Stimulated activated CD4-positive, alpha-beta T cell treated with anti-CD3 and anti-CD28 coated beads, Interleukin-12 subunit alpha, Interleukin-12 subunit beta, amount 100 ng/mL, for 48 hours (primary cell): ENCODE measurements around the gene PTPN3.
"Not testable (repeated sequence)": the region's sequence is repeated elsewhere in the genome, so short reads cannot be mapped to it uniquely, and the experiment has no call there.

ENCODE experiments used
- DNase-seq, 3 donors: peaks; one replicate each; pipeline ENCODE4 v3.0.0-alpha.2; 2020; ENCODE audit warnings: low read depth in 2 of 3, low spot score in 1 of 3

PTPN3 gene

GRCh38 chr9:109401169-109401989 lies 96.7 kb downstream of the PTPN3 start:
- DNase-seq, result peak in 1 of 3 donors; percentile 39

DNA sequence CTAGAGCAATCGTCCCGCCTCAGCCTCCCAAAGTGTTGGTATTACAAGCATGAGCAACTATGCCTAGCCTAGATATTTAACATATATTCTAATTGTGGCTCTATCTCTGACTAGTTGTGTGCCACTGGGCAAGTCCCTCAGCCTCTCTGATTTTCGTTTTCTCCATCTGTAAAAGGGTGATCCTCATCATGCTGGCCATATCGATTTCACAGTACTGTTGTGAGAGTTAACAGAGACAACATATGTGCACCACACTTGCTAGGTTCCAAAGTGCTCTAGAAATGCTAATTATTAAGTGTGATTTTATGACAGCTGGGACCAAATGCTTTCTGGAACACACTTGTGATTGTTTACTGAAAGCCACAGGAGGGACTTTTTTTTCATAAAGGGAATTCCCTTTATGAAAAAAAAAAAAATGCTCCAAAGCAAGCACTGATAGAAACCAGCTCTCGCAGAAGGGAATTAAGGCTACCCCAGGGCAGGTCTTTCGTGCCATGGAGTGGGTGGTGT lies 98.8 kb downstream of the PTPN3 start:
- no peak for DNase-seq

DNA sequence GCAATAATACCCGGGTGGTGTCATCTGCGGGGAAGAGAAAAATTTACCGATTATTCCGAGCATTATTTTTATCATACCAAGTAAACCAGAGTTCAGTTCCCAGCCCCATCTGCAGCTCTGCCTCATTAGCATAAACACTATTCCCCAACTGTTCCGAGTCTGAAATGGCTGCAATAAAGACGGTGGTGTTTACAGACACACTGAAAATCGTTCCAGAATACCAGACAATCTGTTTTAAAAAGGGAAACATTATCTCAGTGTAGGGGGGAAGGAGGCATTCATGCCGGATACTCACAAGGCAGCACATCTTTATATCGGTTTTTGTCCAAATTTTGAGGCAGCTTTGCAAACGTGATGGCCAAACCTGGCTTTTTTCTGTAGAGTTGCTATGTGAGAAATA lies 106.9 kb downstream of the PTPN3 start:
- no peak for DNase-seq

- DNase-seq, result no peak
Observed at GRCh38 chr9:109387856-109388255, 110.3 kb downstream of the PTPN3 start.

DNA sequence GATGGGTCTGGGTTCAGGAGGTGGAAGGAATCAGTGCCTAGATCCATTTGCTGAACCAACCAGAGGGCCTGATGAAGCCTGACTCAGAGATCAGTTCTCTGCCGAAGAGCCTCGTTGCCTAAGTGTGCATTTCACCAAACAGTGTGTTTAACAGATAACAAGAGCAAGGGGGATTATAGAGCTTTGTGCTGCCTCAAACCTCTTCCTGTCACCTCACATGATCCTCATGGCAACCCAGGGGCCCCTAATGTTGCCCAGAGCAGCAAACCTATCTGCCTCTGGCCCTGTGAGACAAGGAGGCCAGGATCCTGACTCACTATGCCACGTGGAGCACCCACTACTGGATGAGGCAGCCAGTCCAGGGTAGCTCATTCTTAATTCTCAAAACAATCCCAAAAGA lies 110.9 kb downstream of the PTPN3 start:
- no peak for DNase-seq

DNA sequence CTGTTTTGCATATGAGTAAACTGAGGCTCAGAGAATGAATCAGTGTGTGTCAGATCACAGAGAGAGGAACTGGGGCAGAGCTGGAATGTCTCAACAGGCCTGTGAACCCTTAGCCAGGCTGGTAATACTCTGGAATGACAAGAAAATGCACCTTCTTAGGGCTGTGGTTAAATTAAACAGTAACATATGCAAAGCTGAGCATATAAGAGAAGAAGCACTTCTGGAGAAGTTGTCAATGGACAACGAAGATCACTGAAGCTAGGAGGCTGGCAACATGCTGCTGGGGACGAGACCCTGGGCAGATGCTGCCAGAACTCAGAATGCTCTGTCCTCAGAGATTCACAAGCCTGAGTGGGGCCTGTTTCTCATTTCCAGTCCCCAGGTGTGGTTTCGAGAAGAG lies 112.6 kb downstream of the PTPN3 start:
- DNase-seq, result no peak

GRCh38 chr9:109383947-109384346 lies 114.2 kb downstream of the PTPN3 start:
- DNase-seq, result no peak

- no peak for DNase-seq
Observed at GRCh38 chr9:109383356-109383755, 114.8 kb downstream of the PTPN3 start.

DNA sequence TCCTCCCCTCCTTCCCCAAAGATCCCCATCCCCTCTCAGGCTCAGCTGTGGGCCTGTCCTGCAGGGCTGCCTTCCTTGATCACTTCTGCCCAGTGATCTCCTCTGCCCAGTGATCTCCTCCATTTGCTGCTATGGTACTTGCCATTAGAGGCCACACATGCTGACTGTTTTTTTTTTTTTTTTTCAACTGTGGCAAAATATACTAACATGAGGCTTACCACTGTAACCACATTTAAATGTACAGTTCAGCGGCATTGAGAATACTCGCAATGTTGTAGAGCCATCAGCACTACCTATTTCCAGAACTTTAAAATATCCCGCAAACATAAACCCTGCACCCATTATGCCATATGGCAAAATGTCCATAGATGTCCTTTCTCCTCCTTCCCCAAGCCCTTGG lies 115.5 kb downstream of the PTPN3 start:
- DNase-seq, result no peak

GRCh38 chr9:109382182-109382581 lies 115.9 kb downstream of the PTPN3 start:
- DNase-seq, result no peak

- no peak for DNase-seq
Observed at GRCh38 chr9:109381011-109381729, 116.9 kb downstream of the PTPN3 start.

DNA sequence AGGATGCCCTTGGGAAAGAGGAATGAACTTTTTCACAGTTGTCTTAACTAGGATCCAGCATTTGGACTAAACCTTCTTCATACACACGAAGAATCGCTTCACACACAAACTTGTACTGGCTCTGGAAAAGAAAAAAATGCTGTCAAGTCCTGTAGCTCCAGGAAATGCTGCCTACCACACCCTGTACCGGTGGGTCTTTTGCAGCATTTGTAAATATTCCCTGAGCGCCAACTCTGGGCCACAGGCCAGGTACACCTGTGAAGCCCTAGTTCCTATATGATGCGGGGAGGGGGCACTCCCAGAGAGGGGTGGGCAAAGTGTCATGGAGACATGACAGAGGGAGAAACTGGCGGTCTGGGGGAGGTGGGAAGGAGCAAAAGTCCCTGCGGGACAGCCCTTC lies 118.6 kb downstream of the PTPN3 start:
- no peak for DNase-seq

DNA sequence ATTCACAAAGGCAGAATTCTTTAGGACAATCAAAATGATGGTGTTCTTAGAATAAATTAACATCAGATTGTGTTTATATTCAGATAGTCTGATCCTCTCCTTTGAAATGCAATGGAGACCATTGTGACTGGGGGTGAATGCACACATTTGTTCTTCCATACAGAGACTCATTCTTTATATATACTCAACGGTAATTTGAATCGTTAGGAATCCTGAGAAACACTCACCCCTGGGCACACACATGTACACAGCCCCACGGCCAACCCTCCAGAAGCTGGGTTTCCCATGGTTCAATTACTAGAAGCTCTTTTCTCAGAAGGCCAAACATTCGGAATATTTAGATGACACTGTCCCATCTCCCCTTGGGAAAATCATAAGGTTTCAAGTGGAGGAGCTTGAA lies 119.8 kb downstream of the PTPN3 start:
- DNase-seq, result no peak

DNA sequence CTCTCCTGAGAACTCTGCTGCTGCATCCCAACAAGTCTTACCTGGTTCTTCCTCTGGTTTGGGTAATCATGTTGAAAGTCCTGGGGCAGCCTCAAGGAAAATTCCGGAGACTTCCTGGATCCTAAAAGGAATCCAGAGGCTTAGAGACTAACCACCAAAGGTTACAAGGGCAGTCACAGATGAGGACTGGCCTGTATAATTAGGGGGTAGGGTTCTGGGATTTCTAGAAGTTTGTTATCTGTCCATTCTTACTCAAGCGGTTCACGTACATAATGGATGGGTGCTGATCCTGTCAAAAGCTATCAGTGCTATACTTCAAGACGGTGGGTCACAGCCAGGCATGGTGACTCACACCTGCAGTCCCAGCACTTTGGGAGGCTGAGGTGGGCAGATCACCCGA lies 125.9 kb downstream of the PTPN3 start:
- DNase-seq, result no peak

DNA sequence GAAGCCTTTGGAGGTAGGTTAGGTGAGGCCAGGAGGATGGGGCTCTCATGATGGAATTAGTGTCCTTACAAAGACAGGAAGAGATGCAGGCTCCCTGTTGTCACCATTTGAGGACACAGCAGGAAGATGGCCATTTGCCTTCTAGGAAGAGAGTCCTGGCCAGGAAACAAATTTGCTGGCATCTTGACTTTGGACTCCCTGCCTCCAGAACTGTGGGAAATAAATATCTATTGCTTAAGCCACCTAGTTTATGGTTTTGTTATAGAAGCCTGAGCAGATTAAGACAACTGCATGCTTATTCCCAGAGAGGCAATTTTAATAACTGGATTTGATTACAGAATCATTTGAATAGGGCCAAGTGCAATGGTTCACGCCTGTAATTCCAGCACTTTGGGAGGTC lies 126.7 kb downstream of the PTPN3 start:
- no peak for DNase-seq

GRCh38 chr9:109369285-109369684 lies 128.8 kb downstream of the PTPN3 start:
- DNase-seq, result no peak

DNA sequence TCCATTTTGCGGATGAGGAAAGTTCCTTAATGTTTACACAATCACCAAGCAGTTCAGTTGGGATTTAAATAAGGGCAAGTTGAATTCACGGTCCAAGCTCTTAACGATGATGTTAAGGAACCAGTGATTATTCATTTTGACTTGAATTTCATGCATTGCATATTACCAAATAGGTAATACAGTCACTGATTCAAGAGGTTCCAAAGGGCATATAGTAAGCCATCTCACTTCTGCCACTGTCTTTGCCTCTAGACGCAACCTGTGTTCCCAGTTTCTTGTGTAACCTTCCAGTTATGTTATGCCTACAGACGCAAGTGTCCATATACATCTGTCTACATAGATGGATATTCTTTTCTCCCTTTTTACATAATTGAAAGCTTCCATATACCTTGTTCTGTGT lies 137.3 kb downstream of the PTPN3 start:
- no peak for DNase-seq

DNA sequence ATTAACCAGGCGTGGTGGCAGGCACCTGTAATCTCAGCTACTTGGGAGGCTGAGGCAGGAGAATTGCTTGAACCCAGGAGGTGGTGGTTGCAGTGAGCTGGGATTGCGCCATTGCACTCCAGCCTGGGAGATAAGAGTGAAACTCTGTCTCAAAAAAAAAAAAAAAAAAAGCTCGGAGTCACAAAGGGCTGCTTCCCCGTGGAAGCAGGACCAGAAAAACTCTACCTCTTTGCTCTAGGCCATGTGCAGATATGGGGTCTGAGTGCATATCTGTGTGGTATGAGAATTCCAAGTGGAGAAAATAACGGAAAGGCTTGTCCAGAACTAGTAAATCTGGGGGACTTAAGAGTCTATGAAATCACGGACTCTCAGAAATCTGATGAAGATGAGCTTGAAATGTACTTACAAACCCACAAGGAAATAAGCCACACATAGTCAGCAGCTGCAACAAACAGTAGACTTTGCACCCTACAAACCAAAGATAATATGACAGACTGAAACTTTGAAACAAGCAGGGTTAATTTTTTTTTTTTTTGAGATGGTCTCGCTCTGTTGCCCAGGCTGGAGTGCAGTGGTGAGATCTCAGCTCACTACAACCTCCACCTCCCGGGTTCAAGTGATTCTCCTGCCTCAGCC lies 139.0 kb downstream of the PTPN3 start:
- DNase-seq, result not testable (repeated sequence)

DNA sequence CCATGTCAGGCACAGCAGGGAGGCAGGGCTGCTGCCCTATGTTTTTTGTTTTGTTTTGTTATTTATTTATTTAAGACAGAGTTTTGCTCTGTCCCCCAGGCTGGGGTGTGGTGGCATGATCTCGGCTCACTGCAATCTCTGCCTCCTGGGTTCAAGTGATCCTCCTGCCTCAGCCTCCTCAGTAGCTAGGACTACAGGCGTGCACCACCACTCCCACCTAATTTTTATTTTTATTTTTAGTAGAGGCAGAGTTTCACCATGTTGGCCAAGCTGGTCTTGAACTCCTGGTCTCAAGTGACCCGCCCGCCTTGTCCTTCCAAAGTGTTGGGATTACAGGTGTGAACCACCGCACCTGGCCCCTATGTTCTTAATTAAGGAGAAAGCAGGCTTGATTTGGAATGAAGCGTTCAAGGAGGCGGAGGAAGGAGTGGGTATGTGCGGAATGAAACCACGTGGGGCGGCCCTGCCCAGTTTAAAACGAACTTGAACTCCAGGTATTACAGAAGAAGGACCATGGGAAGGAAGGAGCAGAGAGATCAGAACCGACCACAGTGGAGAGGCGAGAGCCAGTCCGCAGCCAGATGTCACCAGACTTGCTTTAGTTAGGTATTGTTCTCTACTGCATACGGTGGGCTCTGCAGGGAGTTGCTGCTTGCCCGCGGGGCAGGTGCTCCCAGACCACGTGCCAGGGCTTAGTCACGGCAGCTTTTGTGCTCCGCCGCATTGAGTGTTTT lies 142.4 kb downstream of the PTPN3 start:
- no peak for DNase-seq

DNA sequence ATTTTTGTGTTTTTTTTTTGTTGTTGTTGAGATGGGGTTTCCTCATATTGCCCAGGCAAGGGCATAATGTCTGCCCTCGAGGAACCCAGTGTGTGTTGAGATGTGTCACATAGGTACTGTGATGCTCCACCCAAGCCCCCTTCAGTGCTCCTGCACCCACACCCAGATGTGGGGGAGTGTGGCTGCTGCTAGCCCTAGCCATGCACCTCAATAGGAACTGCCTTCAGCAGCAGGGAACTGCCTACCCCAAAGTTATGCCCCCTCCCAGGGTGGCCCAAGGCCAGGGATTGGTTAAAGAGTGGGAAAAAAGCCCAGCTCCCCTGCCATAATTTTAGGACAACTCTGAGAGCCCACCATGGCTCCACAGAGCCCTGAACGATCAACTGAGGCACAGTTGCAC lies 143.9 kb downstream of the PTPN3 start:
- no peak for DNase-seq

DNA sequence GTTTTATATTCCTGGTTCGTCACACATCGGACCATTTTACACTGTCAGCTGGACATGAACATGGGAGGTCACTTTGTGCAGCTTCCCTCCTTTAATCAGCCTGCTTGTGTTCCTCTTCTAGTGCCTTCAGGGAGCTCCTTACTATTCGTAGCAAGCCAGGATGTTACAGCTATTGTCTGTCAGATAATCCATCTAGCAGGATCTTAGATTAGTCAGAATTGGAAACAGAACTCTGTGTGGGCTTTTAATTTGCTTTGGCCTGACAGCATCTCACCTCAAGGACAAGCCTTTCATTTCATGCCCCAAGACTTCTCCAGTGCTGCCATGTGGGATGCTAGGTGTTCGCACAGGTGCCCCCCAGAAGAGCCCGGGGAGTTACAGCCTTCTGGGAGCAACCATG lies 147.1 kb downstream of the PTPN3 start:
- no peak for DNase-seq
